PC-3 (cell line): Measurements from ENCODE around the gene TTC12. TPM values are rescaled to one million over a fixed set of nuclear protein-coding genes. Genes with fewer than 3 reads are reported as not detected.

Experiments
- ATAC-seq: fragments of 200-7000 bp; cut with Tn5 transposase; 2 replicates; pipeline ENCODE4 v1.9.1; 2020; ENCODE audit warnings: mild to moderate bottlenecking, moderate library complexity
- BruUV-seq: library from RNA; stranded (reverse); fragments of 400-500 nt; replicated peaks from 2 replicates; lab custom pipeline; 2021; lab: Mats Ljungman, UMichigan
- CTCF ChIA-PET: fragments of 300-600 bp; sonication (Branson Sonifier 250); formaldehyde crosslinking; loops from one replicate; lab custom pipeline; 2022; ENCODE audit warnings: antibody characterized with exemption; lab: Charles Lee
- POLR2A ChIA-PET: fragments of 300-600 bp; sonication (Branson Sonifier 250); formaldehyde crosslinking; loops from one replicate; lab custom pipeline; 2022; ENCODE audit warnings: antibody characterized with exemption; ENCODE audit not compliant: unreplicated experiment; lab: Charles Lee
- DNase-seq: peaks from one replicate; pipeline ENCODE4 v3.0.0-alpha.2; 2015
- H2AFZ ChIP-seq: fragments of 300-600 bp; sonication (generic); 2 replicates; pipeline ENCODE4 v1.6.0; 2016; ENCODE audit warnings: antibody characterized with exemption, low read length
- H3F3A ChIP-seq: fragments of 300-600 bp; sonication (generic); one replicate; pipeline ENCODE4 v1.6.0; 2017; ENCODE audit warnings: antibody characterized with exemption, low read length, control low read depth, mild to moderate bottlenecking; ENCODE audit not compliant: unreplicated experiment
- H3K27ac ChIP-seq: fragments of 300-600 bp; sonication (generic); 2 replicates; pipeline ENCODE4 v1.5.1; 2016; ENCODE audit warnings: mild to moderate bottlenecking, low read length
- H3K27me3 ChIP-seq: fragments of 300-600 bp; sonication (generic); 2 replicates; pipeline ENCODE4 v1.6.1; 2016; ENCODE audit warnings: low read length, mixed read lengths
- H3K36me3 ChIP-seq: fragments of 300-600 bp; sonication (generic); 2 replicates; pipeline ENCODE4 v1.6.1; 2016; ENCODE audit warnings: low read depth, mixed run types, low read length, mixed read lengths
- H3K4me1 ChIP-seq: fragments of 300-600 bp; sonication (generic); 2 replicates; pipeline ENCODE4 v1.5.1; 2016; ENCODE audit warnings: low read length; ENCODE audit not compliant: insufficient read depth
- H3K4me2 ChIP-seq: fragments of 300-600 bp; sonication (generic); 2 replicates; pipeline ENCODE4 v1.6.0; 2016; ENCODE audit warnings: low read length
- H3K4me3 ChIP-seq: fragments of 300-600 bp; sonication (generic); 2 replicates; pipeline ENCODE4 v1.5.1; 2016; ENCODE audit warnings: mild to moderate bottlenecking, low read length, mixed read lengths
- H3K79me2 ChIP-seq: fragments of 300-600 bp; sonication (generic); 2 replicates; pipeline ENCODE4 v1.6.1; 2017; ENCODE audit warnings: low read length, mixed read lengths
- H3K9ac ChIP-seq: fragments of 300-600 bp; sonication (generic); 2 replicates; pipeline ENCODE4 v1.6.0; 2016; ENCODE audit warnings: mild to moderate bottlenecking, low read length
- H3K9me2 ChIP-seq: fragments of 300-600 bp; sonication (generic); replicated peaks from 2 replicates; pipeline ENCODE4 v1.6.1; 2016; ENCODE audit warnings: mixed run types, low read length, mixed read lengths
- H3K9me3 ChIP-seq: fragments of 300-600 bp; sonication (generic); 2 replicates; pipeline ENCODE4 v1.6.1; 2016; ENCODE audit warnings: low read length, mixed read lengths
- H4K20me1 ChIP-seq: fragments of 300-600 bp; sonication (generic); 2 replicates; pipeline ENCODE4 v1.6.1; 2016; ENCODE audit warnings: low read length, mixed read lengths
- CTCF ChIP-seq: fragments of 300-600 bp; sonication (generic); conservative IDR thresholded peaks from 2 replicates; pipeline ENCODE4 v1.5.1; 2017; ENCODE audit warnings: antibody characterized with exemption, low read depth, mild to moderate bottlenecking, low read length
- EZH2 ChIP-seq: fragments of 300-600 bp; sonication (generic); IDR thresholded peaks from one replicate; pipeline ENCODE4 v1.6.1; 2017; ENCODE audit warnings: antibody characterized with exemption, mild to moderate bottlenecking, low read length; ENCODE audit not compliant: unreplicated experiment
- EZH2phosphoT487 ChIP-seq: fragments of 300-600 bp; sonication (generic); IDR thresholded peaks from 2 replicates; pipeline ENCODE4 v1.6.1; 2018; ENCODE audit warnings: mild to moderate bottlenecking, antibody characterized with exemption, low read length, borderline replicate concordance
- intact Hi-C: fragments of 100-400 bp; cut with micrococcal nuclease; formaldehyde crosslinking; loops from 2 replicates; pipeline ENCODE4 v1.9.0; 2023
- total RNA-seq: library from RNA; depleted of rRNA; stranded (reverse); fragments of >200 nt; gene quantifications from 2 replicates; pipeline ENCODE4 v1.2.3, GENCODE V29; 2014; rRNA removed

Gene TTC12
- total RNA-seq, 1 experiment from 2014 or later, result 13.1 TPM

DNA sequence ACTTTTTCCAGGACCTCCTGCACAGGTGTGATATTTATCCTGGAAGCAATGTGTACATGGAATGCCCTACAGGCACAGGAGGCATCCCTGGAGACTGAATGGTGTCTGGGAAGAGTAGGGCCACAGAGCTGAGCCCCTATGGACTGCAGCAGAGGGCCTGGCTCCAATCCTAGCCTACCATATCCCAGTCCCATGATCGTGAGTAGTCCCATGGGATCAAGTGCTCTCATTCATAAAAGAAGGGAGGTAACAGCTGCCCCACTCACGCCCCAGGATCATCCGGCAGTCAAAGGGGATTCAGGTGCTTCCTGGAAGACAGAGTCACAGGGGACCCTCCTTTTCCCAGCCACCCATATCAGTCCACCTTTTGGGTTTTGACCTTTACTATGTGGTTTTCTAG is 97.2 kb downstream of the TTC12 start:
- CTCF ChIA-PET, result no interaction called here
- ATAC-seq, result no peak
- Histone ChIP-seq H3K79me2 (no peaks in the 10 kb centered on the region), H4K20me1 (no peaks in the 10 kb centered on the region), H3K27me3 (0 out of 2 replicates have a peak, but pooled peaks cover 3% of the 10 kb centered on the region), H3K27ac (no peak overlapping the region), H3K4me1 (no peaks in the 10 kb centered on the region), H3K4me2 (no peak overlapping the region), H3K36me3 (no peaks in the 10 kb centered on the region), H2AFZ (no peak overlapping the region), H3K9me3 (no peaks in the 10 kb centered on the region), H3K9ac (no peak overlapping the region), H3K9me2 (no peaks in the 10 kb centered on the region), H3F3A (no peaks in the 10 kb centered on the region), H3K4me3 (no peak overlapping the region)
- BruUV-seq, result no TSS peak
- intact Hi-C loops, result no loop called here
- DNase-seq, result no peak
- POLR2A ChIA-PET, result no interaction called here
- TF ChIP-seq EZH2phosphoT487 (no peak), CTCF (no peak)

- 0 out of 2 replicates have a peak, but pooled peaks cover 2% of the 10 kb centered on the region for H3K27me3 ChIP-seq
- no peaks in the 10 kb centered on the region for H3K79me2 ChIP-seq
Measured at GRCh38 chr11:113412675-113413074, 98.3 kb downstream of the TTC12 start.

DNA sequence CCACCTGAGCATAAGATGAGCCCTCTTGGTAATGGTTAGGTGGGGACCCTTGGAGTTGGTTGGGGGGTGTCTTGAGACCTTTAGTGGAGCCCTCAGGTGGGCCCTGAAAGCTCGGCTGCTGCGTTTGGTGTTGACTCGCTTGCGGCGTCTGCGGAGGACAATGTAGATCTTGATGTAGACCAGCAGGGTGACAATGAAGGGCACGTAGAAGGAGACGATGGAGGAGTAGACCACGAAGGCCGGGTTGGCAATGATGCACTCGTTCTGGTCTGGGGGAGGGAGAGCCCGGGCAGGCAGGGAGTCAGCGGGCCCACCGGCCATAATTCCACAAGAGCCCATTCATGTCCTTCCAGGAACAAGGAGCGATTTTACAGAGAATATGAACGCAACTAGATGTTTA is 101.0 kb downstream of the TTC12 start:
- Histone ChIP-seq H3K9me2 (no peaks in the 10 kb centered on the region), H3K36me3 (no peaks in the 10 kb centered on the region), H3K27ac (no peak overlapping the region), H3F3A (no peaks in the 10 kb centered on the region), H3K4me2 (no peak overlapping the region), H3K4me3 (no peak overlapping the region), H3K9me3 (no peaks in the 10 kb centered on the region), H3K4me1 (peaks cover 11% of the 10 kb centered on the region), H3K27me3 (peaks cover 3% of the 10 kb centered on the region; the same call in 1 of the 2 replicates), H2AFZ (no peak overlapping the region), H3K9ac (no peak overlapping the region), H4K20me1 (no peaks in the 10 kb centered on the region), H3K79me2 (no peaks in the 10 kb centered on the region)
- no peak for DNase-seq
- ChIA-PET CTCF (no interaction called here), POLR2A (no interaction called here)
- TF ChIP-seq CTCF, result no peak
- no peak for TF ChIP-seq EZH2
- no peak for TF ChIP-seq EZH2phosphoT487
- intact Hi-C loops, result no loop called here
- BruUV-seq, result no TSS peak
- ATAC-seq, result no peak

More at GRCh38 chr11:113412675-113413074, 98.3 kb downstream of the TTC12 start:
- H3K9me2 ChIP-seq, result no peaks in the 10 kb centered on the region
- no TSS peak for BruUV-seq
- intact Hi-C loops, result no loop called here
- no peak overlapping the region for H3K27ac ChIP-seq
- ChIA-PET POLR2A (no interaction called here), CTCF (no interaction called here)
- TF ChIP-seq EZH2, result no peak
- TF ChIP-seq CTCF, result no peak
- TF ChIP-seq EZH2phosphoT487, result no peak
- ATAC-seq, result no peak
- no peak overlapping the region for H3K4me3 ChIP-seq
- no peaks in the 10 kb centered on the region for H3K9me3 ChIP-seq
- DNase-seq, result no peak
- H3F3A ChIP-seq, result no peaks in the 10 kb centered on the region
- no peaks in the 10 kb centered on the region for H3K36me3 ChIP-seq
- H3K4me1 ChIP-seq, result peaks cover 10% of the 10 kb centered on the region
- no peaks in the 10 kb centered on the region for H4K20me1 ChIP-seq
- no peak overlapping the region for H3K9ac ChIP-seq
- H2AFZ ChIP-seq, result no peak overlapping the region
- H3K4me2 ChIP-seq, result no peak overlapping the region

Other genes with a start within 250 kb of the TTC12 start
- gene ANKK1, start 73.2 kb downstream of the TTC12 start, total RNA-seq, result 0.22 TPM in 1 of 2 replicates, not detected in the other
- gene DRD2, start 160.8 kb downstream of the TTC12 start, total RNA-seq, result not detected in 2 replicates